A549 treated with GW870086 at 1 μM for 4 hours (cell line): ENCODE measurements around the gene RAD17. TPM values are rescaled to one million over a fixed set of nuclear protein-coding genes. Genes with fewer than 3 reads are reported as not detected.

ENCODE experiments used
- total RNA-seq: library from RNA; stranded (reverse); fragments of 200-300 nt; extraction: Qiagen RNA extraction; gene quantifications from 5 replicates; pipeline ENCODE4 v1.2.3, GENCODE V29; 2022; ENCODE audit warnings: low read depth

RAD17 gene
- total RNA-seq: 13.4 to 18.4 TPM (median 16.5 TPM) in 5 replicates

DNA sequence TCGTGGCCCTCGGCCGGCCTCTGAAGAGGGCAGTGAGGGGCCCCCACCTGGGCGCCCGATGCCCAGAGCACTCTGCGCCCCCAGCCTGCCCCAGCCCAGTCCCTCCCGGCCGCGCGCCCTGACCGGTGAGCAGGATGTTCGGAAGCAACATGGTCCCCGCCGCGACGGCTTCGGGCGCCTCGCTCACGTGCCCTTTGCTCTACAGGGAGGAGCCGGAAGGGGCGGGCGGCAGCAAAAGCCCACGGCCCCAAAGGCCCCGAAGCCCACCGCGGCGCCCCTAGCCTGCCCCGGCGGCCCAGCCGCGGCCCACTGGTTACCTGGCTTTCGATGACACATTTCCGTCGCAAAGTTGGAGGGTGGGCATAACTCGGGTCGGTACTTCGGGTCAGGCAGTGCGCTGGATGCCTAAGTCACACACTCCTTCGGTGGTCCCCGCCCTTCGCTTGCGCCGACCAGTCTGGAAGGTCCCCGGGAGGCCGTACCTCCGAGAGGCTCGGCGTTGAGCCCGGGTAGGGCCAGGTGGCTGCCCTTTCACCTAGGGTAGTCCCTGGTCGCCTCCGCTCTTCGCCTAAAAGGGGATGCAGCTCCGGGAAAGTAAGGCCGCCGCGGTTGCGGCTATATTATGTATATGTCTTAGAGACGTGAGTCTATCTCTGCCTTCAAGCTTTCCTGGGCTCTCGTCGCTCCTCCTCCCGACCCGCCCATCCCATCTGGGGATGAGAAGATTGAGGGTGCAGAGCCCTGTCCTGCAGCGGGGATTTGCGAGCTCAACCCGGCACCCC, at the start of gene RAD17, which contains the start of the genes AK6 and TAF9:
Gene RAD17 (plus strand): TSS at position 479 of the 782 bp plus-strand sequence. CDS start 2,391 bp downstream, outside the sequence.
Gene AK6 (minus strand): TSS at position 181 of the 782 bp plus-strand sequence. CDS start 30 bp downstream, at position 151.
Gene TAF9 (minus strand): TSS at position 181 of the 782 bp plus-strand sequence. CDS start 3,783 bp downstream, outside the sequence.

DNA sequence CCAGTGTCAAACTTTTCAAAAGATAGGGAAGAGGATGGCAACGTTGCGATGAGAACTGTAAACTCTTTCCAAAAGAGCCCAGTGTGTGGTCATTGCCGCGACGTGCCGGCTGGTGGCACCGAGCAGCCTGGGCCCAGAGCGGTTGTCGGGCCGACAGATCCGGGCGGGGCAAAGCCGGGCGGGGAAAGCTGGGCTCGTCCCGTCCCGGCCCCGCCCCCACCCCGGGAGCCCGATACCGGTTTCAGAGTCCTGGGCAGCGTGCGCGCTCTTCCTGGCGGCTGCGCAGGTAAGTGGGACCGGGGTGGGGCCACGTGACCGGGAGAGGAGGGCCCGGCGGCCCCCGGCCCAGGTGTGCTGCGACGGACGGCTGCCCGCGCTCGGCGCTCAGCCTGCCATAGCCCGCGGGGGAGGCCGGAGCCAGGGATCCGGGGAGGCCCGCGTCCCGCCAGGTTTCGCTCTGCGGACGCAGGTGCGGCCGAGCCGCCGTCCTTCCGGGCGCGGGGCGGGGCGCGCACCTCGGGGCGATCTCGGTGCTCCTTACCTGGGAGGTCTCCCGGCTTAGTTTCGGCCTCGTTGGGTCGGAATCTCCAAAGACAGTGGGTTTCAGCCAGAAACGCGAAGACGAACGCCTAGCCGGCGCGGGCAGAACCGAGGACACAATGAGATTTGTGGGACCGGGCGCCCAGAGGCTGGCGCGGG, 45.4 kb downstream of the RAD17 start, which contains the start of gene MARVELD2:
Gene MARVELD2 (plus strand): TSS at position 232 of the 699 bp plus-strand sequence. CDS start 4,270 bp downstream, outside the sequence.

Other genes with a start within 250 kb of the RAD17 start
- 258 to 287 TPM (median 273 TPM) in 5 replicates for gene CCNB1, start 202.7 kb upstream of the RAD17 start, total RNA-seq
- 24.1 to 31.9 TPM (median 29.1 TPM) in 5 replicates for gene CENPH, start 180.2 kb upstream of the RAD17 start, total RNA-seq
- 54.2 to 61.4 TPM (median 59.3 TPM) in 5 replicates for gene CDK7, start 134.9 kb upstream of the RAD17 start, total RNA-seq
- 2.8 to 3.8 TPM (median 3.3 TPM) in 5 replicates for gene CCDC125, start 37.0 kb upstream of the RAD17 start, total RNA-seq
- gene AK6, start 298 bp upstream of the RAD17 start, total RNA-seq: 30.4 to 52.3 TPM (median 49.7 TPM) in 5 replicates
- 125 to 138 TPM (median 130 TPM) in 5 replicates for gene TAF9, start 298 bp upstream of the RAD17 start, total RNA-seq
- gene MARVELD2, start 45.3 kb downstream of the RAD17 start, total RNA-seq: 2.2 to 3.2 TPM (median 2.4 TPM) in 5 replicates
- 10.3 to 12.8 TPM (median 11.5 TPM) in 5 replicates for gene OCLN, start 123.0 kb downstream of the RAD17 start, total RNA-seq
- gene GTF2H2C, start 190.4 kb downstream of the RAD17 start, total RNA-seq: 31.1 to 38.8 TPM (median 33.3 TPM) in 5 replicates